B cell (primary cell): ENCODE measurements around the gene LRSAM1. TPM values are rescaled to one million over a fixed set of nuclear protein-coding genes. Genes with fewer than 3 reads are reported as not detected.

Source experiments
- ATAC-seq: fragments of 200-7000 bp; cut with Tn5 transposase; one replicate; pipeline ENCODE4 v1.10.0; 2021; ENCODE audit warnings: low read depth, mild to moderate bottlenecking, moderate number of reproducible peaks, moderate library complexity
- CTCF ChIA-PET: fragments of 350-600 bp; sonication (Branson Sonifier 250); formaldehyde crosslinking; loops from one replicate; lab custom pipeline; 2021; ENCODE audit warnings: antibody characterized with exemption, inconsistent platforms; lab: Charles Lee
- POLR2A ChIA-PET: fragments of 350-600 bp; sonication (Branson Sonifier 250); formaldehyde crosslinking; loops from one replicate; lab custom pipeline; 2021; ENCODE audit warnings: antibody characterized with exemption; lab: Charles Lee
- DNase-seq: peaks from one replicate; pipeline ENCODE4 v3.0.0; 2013
- H2AFZ ChIP-seq: 2 replicates; pipeline ENCODE4 v1.6.1; 2012; ENCODE audit warnings: mild to moderate bottlenecking, low read depth, low read length; ENCODE audit not compliant: insufficient read depth, poor library complexity, severe bottlenecking
- H3K27ac ChIP-seq, 2 donors: 1 replicate in 1 of 2; 2 replicates in 1 of 2; pipeline ENCODE4 v1.5.1; 2012 to 2013; ENCODE audit warnings: low read length in 2 of 2, mild to moderate bottlenecking in 2 of 2, moderate library complexity in 1 of 2
- H3K27me3 ChIP-seq, 4 experiments: fragments of 200-600 bp in 1 of 4; sonication (generic) in 1 of 4; replicated peaks in 1 of 4; 1 replicate in 2 of 4; 2 replicates in 2 of 4; pipeline versions ENCODE4 v1.6.1 to v1.7.0; 2013 to 2016; ENCODE audit warnings: low read length in 3 of 4, mild to moderate bottlenecking in 2 of 4, mixed read lengths in 1 of 4, moderate library complexity in 1 of 4; ENCODE audit not compliant: insufficient read depth in 4 of 4, control insufficient read depth in 3 of 4; ENCODE audit errors: control extremely low read depth in 1 of 4
- H3K36me3 ChIP-seq, 2 experiments: replicated peaks in 1 of 2; 1 replicate in 1 of 2; 2 replicates in 1 of 2; pipeline versions ENCODE4 v1.6.1 to v1.7.1; 2013; ENCODE audit warnings: low read length in 1 of 2; ENCODE audit not compliant: insufficient read depth in 2 of 2, control insufficient read depth in 1 of 2; ENCODE audit errors: control extremely low read depth in 1 of 2, extremely low read depth in 1 of 2
- H3K4me1 ChIP-seq, 2 donors: fragments of 200-600 bp in 1 of 2; sonication (generic) in 1 of 2; 1 replicate in 1 of 2; 2 replicates in 1 of 2; pipeline versions ENCODE4 v1.5.1 to v1.6.1; 2013 to 2017; ENCODE audit warnings: low read length in 2 of 2; ENCODE audit not compliant: control insufficient read depth in 2 of 2, insufficient read depth in 2 of 2
- H3K4me2 ChIP-seq: replicated peaks from 2 replicates; pipeline ENCODE3; 2012; ENCODE audit warnings: mild to moderate bottlenecking, low read depth, low read length; ENCODE audit not compliant: poor library complexity, severe bottlenecking
- H3K4me3 ChIP-seq, 5 experiments: fragments of 200-600 bp in 1 of 5; sonication (generic) in 1 of 5; 1 replicate in 3 of 5; 2 replicates in 2 of 5; pipeline versions ENCODE4 v1.5.1 to v1.7.0; 2011 to 2016; ENCODE audit warnings: low read length in 4 of 5, mild to moderate bottlenecking in 4 of 5, low read depth in 2 of 5, control low read depth in 1 of 5, moderate library complexity in 1 of 5; ENCODE audit not compliant: insufficient read depth in 1 of 5; ENCODE audit errors: control extremely low read depth in 1 of 5, extremely low read depth in 1 of 5
- H3K79me2 ChIP-seq: fragments of 200-600 bp; sonication (generic); one replicate; pipeline ENCODE4 v1.6.0; 2016; ENCODE audit warnings: low read length; ENCODE audit not compliant: control insufficient read depth, insufficient read depth
- H3K9ac ChIP-seq: fragments of 200-600 bp; sonication (generic); 2 replicates; pipeline ENCODE4 v1.6.1; 2017; ENCODE audit warnings: mild to moderate bottlenecking, low read length, moderate library complexity
- H3K9me3 ChIP-seq, 3 donors: one replicate each; pipeline versions ENCODE4 v1.6.1 to v1.7.1; 2013; ENCODE audit warnings: low read length in 2 of 3; ENCODE audit not compliant: control insufficient read depth in 2 of 3, insufficient read depth in 1 of 3; ENCODE audit errors: control extremely low read depth in 1 of 3
- H4K20me1 ChIP-seq: 2 replicates; pipeline ENCODE4 v1.6.0; 2012; ENCODE audit warnings: mild to moderate bottlenecking, low read length; ENCODE audit not compliant: insufficient read depth, control insufficient read depth, poor library complexity, severe bottlenecking
- H3K27ac Mint-ChIP-seq: one replicate; pipeline ENCODE4 v1.8.0; 2021; ENCODE audit warnings: mixed read lengths
- H3K27me3 Mint-ChIP-seq: one replicate; pipeline ENCODE4 v1.8.0; 2021; ENCODE audit warnings: mixed read lengths
- H3K4me1 Mint-ChIP-seq: one replicate; pipeline ENCODE4 v1.8.0; 2021; ENCODE audit warnings: mixed read lengths
- H3K4me3 Mint-ChIP-seq: one replicate; pipeline ENCODE4 v1.8.0; 2021; ENCODE audit warnings: mixed read lengths
- H3K9me3 Mint-ChIP-seq: one replicate; pipeline ENCODE4 v1.8.0; 2022; ENCODE audit warnings: mixed read lengths; ENCODE audit not compliant: insufficient read depth
- CTCF ChIP-seq: fragments of 200-600 bp; IDR thresholded peaks from one replicate; pipeline ENCODE4 v1.8.0; 2022; ENCODE audit warnings: antibody characterized with exemption, mild to moderate bottlenecking
- EZH2 ChIP-seq: IDR thresholded peaks from 2 replicates; pipeline ENCODE4 v1.6.1; 2012; ENCODE audit warnings: borderline replicate concordance, low read depth, mild to moderate bottlenecking, moderate library complexity, low read length; ENCODE audit not compliant: insufficient read depth, poor library complexity, severe bottlenecking
- WGBS: methylation state at CpG from one replicate; pipeline ENCODE4 v1.1.5; 2013; ENCODE audit warnings: missing lambda C conversion rate; ENCODE audit not compliant: insufficient coverage; 5-methylcytosine and 5-hydroxymethylcytosine counted together
- intact Hi-C: fragments of 100-400 bp; cut with micrococcal nuclease; formaldehyde crosslinking; loops from one replicate; pipeline ENCODE4 v1.10.0; 2022
- polyA plus RNA-seq: library from polyadenylated mRNA; depleted of rRNA; stranded (reverse); fragments of >200 nt; gene quantifications from 2 replicates; pipeline ENCODE4 v1.2.3, GENCODE V29; 2012
- total RNA-seq, 2 donors: library from RNA; stranded (reverse); fragments of 120-200 nt in 1 of 2; gene quantifications; 1 replicate in 1 of 2; 2 replicates in 1 of 2; pipeline versions ENCODE4 v1.2.3 to v1.2.4, GENCODE V29; 2013 to 2022

LRSAM1 gene
- total and polyA plus RNA-seq, 2 donors (not counting 1 experiment from before 2014, with no cell fraction given), result 30.6 to 39.8 TPM

- no peaks in the 10 kb centered on the region for H3K9me3 Mint-ChIP-seq
- Histone ChIP-seq H3K9ac (no peak overlapping the region), H3K4me3 (no peak overlapping the region), H2AFZ (no peak overlapping the region), H3K36me3 (no peaks in the 10 kb centered on the region), H3K4me1 (no peaks in the 10 kb centered on the region), H3K9me3 (peaks cover 0 to 17% (median under 1%) of the 10 kb centered on the region in 3 donors), H3K27ac (no peak overlapping the region), H4K20me1 (no peaks in the 10 kb centered on the region), H3K27me3 (no peaks in the 10 kb centered on the region), H3K79me2 (no peaks in the 10 kb centered on the region), H3K4me2 (no peak overlapping the region)
- CTCF ChIA-PET, result interaction anchor here (2.1 kb wide), 1 partner anchor 13 kb away, joined by 6 read pairs; no protein-coding TSS in a partner anchor
- ATAC-seq (no peak), DNase-seq (no peak)
- no peak overlapping the region for H3K4me3 Mint-ChIP-seq
- intact Hi-C loops, result no loop called here
- TF ChIP-seq CTCF, result no peak
- TF ChIP-seq EZH2, result no peak
- POLR2A ChIA-PET, result no interaction called here
- no peak overlapping the region for H3K27ac Mint-ChIP-seq
- 93% methylated on average over 11 of the region's 11 CpGs for WGBS
- peaks cover 3% of the 10 kb centered on the region for H3K4me1 Mint-ChIP-seq
- H3K27me3 Mint-ChIP-seq, result no peaks in the 10 kb centered on the region
These were observed 66.3 kb downstream of the LRSAM1 start for GRCh38 chr9:127517620-127518019.

- Mint-ChIP-seq H3K4me3 (no peak overlapping the region), H3K27me3 (no peaks in the 10 kb centered on the region), H3K27ac (no peak overlapping the region), H3K4me1 (peaks cover 3% of the 10 kb centered on the region), H3K9me3 (no peaks in the 10 kb centered on the region)
- DNase-seq, result no peak
- Histone ChIP-seq H4K20me1 (no peaks in the 10 kb centered on the region), H2AFZ (no peak overlapping the region), H3K27ac (no peak overlapping the region), H3K4me2 (no peak overlapping the region), H3K4me3 (no peak overlapping the region), H3K27me3 (no peaks in the 10 kb centered on the region), H3K9ac (no peak overlapping the region), H3K4me1 (no peaks in the 10 kb centered on the region), H3K9me3 (peaks cover 0 to 21% (median 5%) of the 10 kb centered on the region in 3 donors), H3K36me3 (no peaks in the 10 kb centered on the region), H3K79me2 (no peaks in the 10 kb centered on the region)
- ATAC-seq, result no peak
- ChIA-PET CTCF (interaction anchor here (2.1 kb wide), 1 partner anchor 14 kb away, joined by 6 read pairs; no protein-coding TSS in a partner anchor), POLR2A (no interaction called here)
- intact Hi-C loops, result no loop called here
- TF ChIP-seq EZH2 (no peak), CTCF (no peak)
- 92% methylated on average over 13 of the region's 13 CpGs for WGBS
These were observed 67.0 kb downstream of the LRSAM1 start for GRCh38 chr9:127518091-127518856.
